Stimulated activated CD4-positive, alpha-beta T cell treated with anti-CD3 and anti-CD28 coated beads, TNF-alpha, amount 100 ng/mL, for 1 hour (primary cell): ENCODE measurements around the gene NHERF1.
A peak's percentile ranks its signal among the peaks of the same experiment; 100 is the strongest.

ENCODE experiments used
- DNase-seq, 3 donors: peaks; one replicate each; pipeline ENCODE4 v3.0.0-alpha.2; 2020; ENCODE audit warnings: low read depth in 3 of 3, low spot score in 1 of 3

The NHERF1 gene

DNA sequence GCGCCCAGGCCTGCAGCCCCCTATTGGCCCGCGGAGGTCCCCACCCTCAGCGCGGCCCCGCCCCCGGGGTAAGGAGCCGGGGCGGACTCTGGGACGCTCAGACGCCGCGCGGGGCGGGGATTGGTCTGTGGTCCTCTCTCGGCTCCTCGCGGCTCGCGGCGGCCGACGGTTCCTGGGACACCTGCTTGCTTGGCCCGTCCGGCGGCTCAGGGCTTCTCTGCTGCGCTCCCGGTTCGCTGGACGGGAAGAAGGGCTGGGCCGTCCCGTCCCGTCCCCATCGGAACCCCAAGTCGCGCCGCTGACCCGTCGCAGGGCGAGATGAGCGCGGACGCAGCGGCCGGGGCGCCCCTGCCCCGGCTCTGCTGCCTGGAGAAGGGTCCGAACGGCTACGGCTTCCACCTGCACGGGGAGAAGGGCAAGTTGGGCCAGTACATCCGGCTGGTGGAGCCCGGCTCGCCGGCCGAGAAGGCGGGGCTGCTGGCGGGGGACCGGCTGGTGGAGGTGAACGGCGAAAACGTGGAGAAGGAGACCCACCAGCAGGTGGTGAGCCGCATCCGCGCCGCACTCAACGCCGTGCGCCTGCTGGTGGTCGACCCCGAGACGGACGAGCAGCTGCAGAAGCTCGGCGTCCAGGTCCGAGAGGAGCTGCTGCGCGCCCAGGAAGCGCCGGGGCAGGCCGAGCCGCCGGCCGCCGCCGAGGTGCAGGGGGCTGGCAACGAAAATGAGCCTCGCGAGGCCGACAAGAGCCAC lies at the start of gene NHERF1:
Gene NHERF1, plus strand, starts transcription at position 100 of the 750 bp plus-strand sequence. Its CDS starts 219 bp downstream, at position 319.
- peak; percentile 89 to 91 (median 91) for DNase-seq

DNA sequence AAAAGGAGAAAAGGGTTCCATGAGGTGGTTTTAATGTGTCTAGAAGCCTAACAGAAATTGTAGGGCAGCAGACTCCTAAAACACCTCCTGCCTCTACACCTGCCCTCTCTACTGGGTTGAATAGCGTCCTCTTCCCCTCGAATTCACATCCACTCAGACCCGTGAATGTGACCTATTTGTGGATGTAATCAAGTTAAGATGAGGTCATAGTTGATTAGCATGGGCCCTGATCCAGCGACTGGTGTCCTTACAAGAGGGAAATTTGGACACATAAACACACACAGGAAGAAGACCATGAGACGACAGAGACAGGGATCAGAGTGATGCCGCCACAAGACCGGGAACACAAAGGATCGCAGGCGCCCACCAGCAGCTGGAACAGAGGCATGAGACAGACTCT lies 49.2 kb upstream of the NHERF1 start:
- DNase-seq = no peak

DNA sequence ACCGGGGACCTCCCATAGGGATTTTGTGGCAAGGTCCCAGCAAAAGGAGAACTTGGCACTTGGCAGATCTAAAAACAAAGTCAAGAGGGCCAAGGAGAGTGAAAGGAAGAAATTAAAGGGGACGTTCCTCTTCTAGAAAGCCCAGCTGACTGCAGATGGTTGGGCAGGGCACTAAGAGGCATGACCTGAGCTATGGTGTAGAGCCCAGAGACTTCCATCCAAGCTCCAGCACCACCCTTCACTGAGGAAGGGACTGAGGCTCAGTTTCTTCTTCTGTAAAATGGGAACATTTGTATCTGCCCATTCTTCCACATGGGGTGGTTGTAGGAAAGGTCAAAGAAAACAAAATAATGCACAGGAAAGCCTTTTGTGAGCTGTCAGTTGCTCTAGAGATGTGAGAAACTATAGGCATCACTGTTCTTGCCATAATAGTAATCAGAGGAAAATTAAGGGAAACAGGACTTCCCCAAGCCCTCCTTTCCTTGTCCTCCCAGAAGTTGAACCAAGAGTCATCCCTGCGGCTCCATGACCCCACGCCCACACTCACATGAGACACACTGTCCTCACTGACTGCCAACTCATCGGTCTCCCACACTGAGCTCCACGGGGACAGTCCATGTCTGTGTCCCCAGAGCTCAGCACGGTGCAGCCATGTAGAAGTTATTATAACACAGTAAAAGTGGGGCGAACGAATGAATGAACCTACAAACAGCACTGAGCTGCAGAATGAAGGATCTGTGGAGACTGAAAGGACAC lies 46.1 kb upstream of the NHERF1 start:
- DNase-seq = no peak

DNA sequence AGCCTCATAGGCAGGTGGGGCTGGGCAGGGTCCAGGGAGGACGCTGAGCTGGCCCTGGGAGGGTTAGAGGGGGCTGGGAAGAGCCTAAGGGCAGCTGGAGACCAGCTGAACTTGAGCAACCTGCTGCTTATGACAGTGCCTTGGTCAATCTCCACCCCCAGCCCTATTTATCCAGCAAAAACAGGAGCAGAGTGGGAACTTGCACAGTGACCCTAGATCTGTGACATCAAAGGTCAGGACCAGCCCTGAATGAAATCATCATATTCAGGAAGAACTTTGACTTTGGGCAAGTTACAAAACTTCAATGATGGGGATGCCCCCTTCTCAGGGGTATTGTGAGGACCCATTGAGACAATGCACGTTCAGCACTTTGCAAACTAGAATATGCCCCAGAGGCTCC lies 45.1 kb upstream of the NHERF1 start:
- DNase-seq = no peak

DNA sequence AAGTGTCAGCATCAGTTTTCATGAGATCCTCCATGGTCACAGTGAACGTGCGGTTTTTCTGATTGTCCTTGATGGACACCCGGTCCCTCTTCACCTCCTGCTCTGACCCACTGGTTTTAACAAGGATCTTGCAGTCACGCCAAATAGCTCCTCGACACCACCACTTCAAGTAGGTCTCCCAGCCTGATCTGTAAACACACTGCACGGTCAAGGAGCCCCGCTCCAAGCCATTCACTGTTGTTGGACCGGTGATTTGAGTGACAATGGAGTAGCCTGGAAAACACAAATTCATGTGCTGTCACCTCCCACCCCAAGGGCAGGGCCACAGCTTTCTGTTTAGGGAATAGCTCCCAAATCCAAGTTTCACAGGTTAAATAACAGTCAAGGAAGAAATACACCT lies 43.9 kb upstream of the NHERF1 start:
- DNase-seq = no peak

DNA sequence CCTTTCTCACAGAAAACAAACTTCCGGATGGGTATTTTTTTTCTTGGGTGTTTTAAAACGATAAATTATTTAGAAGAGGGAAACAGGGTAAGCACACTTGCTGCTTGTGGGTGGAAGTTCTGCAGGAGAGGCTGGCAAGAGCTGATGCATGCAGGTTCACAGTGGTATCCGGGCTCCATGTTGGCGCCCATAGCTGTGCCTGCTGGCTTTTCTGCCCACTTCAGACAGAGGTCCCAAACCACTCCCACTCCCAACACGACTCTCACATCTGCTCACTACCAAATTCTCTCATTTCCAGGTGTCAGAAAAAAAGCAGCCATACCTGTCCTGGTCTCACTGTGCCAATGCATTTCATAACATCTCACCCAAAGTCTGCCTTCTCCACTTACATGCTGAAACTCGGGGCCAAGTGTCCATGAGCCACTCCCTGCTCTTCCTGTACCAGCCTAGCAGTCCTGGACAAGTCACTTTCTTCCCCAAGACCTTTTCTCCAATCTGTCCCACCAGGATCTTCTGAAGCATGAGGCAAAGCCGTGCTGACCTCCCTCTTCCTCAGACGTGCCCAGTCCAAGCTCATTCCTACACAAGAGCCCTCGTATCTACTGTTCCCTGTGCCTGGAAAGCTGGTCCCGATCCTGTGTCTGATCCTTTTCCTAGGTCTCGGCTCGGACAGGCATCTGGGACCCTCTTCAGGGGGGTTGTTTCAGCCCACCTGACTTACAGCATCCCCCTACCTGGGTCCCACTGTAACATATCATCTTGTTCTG lies 37.2 kb upstream of the NHERF1 start:
- DNase-seq = no peak

DNA sequence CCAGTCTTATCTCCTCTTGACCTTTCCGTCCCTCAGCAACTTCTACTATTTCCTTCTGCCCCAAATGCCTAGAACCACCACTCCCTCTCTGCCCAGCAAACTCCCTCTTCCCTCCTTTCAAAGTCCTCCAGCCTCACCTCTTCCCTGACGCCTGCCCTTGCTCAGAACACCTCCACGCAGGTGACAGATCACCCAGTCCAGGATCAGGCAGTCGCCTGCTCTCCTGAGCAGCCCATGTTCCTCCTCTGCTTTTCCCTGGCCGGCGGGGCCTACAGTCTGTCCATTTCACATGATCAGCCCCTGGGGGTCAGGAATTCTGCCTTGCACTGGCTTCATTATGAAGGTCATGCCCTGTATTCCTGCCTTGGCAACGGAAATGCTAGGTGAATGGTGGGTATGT lies 36.1 kb upstream of the NHERF1 start:
- no peak for DNase-seq

DNA sequence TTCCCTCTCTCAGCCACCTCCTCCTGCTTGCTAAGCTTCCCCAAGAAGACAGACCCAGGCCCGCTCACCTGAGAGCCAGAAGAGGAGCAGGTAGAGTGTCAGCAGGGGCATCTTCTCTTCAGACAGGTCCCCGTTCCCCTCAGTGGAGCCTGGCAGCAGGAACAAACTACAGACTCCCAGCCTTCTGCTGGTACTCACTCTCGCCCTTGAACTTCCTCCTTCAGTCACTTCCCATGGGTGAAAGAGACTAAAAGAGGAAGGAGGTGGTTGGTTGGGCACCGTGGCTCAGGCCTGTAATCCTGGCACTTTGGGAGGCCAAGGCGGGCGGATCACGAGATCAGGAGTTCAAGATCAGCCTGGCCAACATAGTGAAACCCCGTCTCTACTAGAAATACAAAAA lies 35.7 kb upstream of the NHERF1 start, which contains the start of gene CD300LF:
Gene CD300LF, minus strand, starts transcription at position 168 of the 400 bp plus-strand sequence. Its CDS starts 57 bp downstream, at position 111.
- no peak for DNase-seq

DNA sequence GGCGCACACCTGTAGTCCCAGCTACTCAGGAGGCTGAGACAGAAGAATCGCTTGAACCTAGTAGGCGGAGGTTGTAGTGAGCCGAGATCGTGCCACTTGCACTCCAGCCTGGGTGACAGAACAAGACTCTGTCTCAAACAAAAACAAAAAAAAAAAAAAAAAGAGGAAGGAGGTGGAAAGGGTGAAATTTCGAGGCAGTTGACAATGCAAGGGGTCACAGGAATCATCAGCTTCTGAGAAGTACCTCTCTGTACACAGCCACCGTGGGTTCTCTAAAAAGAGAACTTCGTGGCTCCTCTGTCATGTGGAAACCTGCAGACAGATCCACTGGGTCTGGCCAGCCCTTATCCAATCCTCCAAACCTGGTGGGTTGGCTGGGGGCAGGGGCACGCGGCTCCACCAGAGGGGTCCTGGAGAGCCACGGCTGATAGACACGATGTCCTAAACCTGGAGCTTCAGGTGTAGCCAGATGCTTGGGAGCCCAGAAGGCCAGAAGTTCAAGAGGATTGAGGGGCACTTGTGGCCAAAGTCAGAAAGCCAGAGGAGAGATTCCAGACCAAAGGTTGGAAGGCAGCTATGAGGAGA lies 35.2 kb upstream of the NHERF1 start:
- no peak for DNase-seq

DNA sequence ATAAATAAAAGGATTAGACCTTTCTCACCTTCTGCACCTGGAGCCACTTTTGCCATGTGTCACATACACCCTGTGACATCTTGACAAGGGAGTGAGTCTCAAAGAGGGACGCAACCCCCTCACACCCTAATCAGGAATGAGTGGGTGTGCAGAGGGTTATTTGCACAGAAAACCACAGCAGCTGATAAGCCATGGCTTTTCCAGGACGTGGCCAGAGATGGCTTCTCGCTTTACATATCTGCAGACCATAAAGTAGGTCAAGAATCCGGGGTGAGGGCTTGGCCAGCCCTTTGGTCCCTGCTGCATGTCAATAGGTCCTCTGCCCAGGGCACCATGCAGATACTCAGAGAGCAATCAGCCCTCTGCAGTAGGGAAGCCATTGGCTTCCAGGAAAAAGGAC lies 33.3 kb upstream of the NHERF1 start:
- no peak for DNase-seq

DNA sequence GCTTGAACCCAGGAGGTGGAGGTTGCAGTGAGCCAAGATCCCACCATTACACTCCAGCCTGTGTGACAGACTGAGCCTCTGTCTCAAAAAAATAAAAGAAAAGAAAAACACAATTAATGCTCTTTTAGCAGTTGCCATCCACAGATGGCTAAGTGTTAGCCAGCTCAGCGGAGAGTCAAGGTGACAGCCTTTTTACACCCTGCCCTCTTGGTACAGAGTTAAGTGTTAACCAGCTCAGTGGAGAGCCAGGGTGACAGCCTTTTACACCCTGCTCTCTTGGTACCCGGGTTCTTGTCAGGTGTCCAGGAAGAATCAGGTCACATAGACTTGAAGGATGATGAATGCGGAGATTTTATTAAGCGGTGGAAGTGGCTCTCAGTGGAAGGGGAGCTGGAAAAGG lies 27.9 kb upstream of the NHERF1 start:
- DNase-seq = no peak

DNA sequence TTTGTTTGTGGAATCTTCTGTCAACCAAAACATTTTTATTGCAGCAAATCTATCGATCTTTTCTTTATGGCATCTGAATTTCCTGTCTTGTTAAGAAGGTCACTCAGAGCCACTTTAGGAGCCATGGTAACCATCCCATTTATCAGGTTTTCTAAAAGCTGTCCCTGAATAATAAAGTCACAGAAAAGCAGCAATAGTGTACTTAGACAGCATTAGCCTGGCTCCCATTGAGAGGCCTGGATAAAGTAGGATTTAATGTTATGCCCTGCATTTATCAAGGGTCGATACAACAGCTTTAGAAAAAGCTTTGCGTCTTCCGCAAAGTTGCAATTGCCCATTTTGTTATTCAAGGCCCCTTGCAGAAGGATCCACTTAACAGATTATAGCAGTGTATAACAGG lies 25.6 kb upstream of the NHERF1 start:
- no peak for DNase-seq

DNA sequence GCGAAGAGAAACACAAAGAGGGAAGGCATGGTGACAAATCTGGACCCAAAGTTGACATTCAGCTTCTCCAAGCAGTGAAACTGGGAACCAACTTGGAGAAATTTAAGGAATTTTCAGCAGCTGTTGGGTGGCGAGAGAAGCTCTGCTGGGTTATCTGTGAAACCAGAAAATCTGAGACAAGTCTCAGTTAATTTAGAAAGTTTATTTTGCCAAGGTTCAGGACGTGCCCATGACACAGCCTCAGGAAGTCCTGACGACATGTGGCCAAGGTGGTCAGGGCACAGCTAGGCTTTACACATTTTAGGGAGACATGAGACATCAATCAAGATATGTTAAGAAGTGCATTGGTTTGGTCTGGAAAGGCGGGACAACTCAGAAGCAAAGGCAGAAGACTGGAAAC lies 24.5 kb upstream of the NHERF1 start:
- DNase-seq = no peak

DNA sequence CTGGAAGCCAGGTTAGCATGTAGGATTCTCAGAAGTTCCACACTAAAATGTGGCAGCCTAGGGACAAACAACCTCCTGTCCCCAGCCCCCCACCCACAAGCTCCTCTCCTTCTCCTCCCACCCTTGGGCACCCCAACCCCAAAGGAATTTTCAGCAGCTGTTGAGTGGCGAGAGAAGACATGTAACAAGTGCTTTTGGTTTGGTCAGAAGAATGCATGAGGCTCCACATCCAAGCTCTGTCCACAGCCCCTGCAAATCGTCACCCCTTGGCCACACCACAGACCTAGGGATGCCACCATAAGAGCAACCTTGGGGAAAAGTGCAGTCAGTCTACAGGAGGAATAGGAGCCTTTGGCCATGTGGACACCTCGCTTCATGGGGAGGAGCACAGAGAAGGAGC lies 23.3 kb upstream of the NHERF1 start:
- DNase-seq = no peak

DNA sequence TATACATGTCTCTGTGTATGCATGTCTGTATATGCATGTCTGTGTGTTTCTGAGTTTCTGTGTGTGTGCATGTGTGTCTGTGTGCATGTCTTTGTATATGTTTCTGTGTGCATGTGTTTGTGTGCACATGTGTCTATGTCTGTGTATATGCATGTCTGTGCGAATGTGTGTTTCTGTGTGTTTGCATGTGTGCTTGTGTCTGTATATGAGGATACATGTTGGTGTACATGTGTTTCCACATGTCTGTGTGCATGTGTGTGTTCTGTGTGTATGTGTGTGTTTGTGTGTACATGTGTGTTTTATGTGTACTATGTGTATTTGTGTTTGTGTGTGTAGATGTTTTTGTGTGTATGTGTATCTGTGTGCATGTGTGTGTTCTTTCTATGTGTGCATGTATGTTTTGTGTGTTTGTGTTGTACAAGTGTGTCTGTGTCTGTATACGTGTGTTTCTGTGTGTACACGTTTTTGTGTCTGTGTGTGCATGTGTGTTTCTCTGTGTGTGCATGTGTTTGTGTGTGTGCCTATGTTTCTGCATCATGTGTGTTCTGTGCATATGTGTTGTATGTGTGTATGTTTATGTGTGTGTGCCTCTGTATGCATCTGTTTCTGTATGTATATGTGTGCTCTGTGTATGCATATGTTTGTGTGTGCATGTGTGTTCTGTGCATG lies 20.3 kb upstream of the NHERF1 start:
- DNase-seq = no peak

DNA sequence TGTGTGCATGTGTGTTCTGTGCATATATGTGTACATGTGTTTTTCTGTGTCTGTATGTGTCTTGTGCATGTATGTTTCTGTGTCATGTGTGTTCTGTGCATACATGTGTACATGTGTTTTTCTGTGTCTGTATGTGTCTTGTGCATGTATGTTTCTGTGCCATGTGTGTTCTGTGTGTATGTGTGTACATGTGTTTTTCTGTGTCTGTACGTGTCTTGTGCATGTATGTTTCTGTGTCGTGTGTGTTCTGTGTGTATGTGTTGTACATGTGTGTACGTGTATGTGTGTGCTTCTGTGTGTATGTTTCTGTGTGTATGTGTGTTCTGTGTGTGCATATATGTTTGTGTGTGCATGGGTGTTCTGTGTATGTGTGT lies 19.7 kb upstream of the NHERF1 start:
- DNase-seq = no peak

DNA sequence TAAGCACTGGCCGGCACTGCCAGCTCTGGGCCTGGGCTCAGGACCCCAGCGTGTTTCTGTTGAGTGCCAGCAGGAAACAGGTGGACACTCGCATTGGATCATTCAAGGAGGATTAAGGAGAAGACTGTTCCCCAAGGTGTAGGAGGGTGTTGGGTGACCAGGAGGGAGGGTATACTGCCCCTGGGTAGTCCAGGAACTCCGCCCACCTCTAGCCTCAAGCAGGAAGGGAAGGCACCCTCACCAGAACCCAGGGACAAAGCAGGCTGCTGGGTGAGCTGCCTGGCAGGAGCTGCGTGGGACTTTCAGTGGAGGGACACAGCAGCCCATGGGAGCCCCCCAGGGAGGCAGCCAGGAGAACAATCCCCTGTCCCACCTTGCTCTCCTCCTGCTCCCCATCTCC lies 19.1 kb upstream of the NHERF1 start:
- DNase-seq = no peak

DNA sequence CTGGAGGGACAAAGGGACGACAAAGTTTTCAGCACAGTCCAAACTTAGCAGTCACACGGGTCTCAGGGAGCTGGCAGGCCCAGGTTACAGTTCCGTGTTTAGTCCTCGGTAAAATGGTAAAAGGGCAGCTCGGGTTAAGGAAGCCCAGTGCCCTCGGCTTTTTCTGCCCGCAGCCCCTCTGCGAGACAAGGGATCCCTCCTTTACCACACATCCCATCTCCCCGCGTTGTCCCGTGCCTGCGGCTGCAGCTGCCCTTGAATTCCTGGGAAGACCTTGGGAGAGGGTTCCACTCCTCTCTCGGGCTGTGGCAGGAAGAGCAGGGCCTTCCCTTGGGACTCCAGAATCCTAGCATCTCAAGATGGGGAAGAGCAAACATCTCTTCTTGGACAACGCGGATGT lies 18.6 kb upstream of the NHERF1 start:
- no peak for DNase-seq

DNA sequence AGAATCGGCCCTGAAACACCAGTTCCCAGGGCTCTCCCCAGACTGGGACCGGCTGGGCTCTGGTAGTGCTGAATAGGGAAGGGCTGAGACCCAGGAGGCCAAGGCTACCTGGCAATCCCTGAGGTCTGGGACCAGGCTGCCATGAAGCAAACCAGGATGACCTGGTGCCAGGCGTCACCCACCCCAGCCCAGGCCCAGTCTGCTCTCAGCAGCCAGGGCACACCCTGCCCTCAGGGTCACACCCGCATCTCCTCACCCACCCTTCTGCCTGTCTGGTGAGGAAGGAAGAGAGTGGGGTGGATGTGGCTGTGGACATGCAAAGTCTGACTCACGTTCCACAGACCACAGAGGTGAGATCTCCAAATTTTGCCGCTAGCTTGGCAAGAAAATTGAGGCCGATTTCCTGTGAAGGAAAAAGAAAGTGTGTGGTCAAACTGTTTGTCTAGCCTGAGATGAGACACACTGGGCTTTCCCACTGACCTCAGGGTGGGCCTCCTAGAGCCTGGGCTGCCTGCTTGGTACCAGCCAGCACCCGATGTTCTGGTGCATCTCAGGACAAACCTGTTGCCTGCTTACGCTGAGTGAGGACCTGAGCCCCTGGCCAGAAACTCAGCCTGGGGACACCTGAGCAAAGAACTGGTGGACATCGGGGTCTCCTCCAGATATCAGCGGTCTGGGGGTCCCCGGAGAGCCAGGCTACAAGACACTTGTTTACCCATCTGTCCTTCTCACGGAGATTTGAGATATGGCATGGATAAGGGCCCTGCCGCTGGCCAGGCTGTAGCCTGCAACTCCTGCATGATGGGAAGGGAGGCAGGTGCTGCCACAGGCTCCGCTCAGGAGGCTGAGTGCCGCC lies 17.7 kb upstream of the NHERF1 start:
- DNase-seq = no peak

DNA sequence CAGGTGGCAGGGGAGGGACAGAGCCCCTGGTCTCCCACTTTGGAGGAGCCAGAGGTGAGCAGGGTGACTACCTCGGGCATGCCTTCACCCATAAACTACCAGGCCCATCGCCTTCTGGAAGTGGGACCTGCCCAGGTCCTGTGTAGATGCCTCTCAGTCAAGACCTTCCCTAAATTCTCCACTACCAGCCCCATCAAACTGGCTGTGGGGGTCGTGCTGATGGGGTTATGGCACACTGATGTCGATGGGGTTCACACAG lies 17.2 kb upstream of the NHERF1 start:
- DNase-seq = no peak
